Astrocyte (in vitro differentiated cells and primary cell): Measurements from ENCODE around the gene ZSWIM4. TPM values are rescaled to one million over a fixed set of nuclear protein-coding genes. Genes with fewer than 3 reads are reported as not detected.

Experiments used
- DNase-seq: peaks from one replicate; pipeline ENCODE4 v3.0.0-alpha.2; 2010; ENCODE audit warnings: low read depth
- FAIRE-seq: peaks from 2 replicates; lab custom pipeline; 2011; peaks lifted over from hg19 to GRCh38; lab: Jason Lieb, UNC
- H2AFZ ChIP-seq: 2 replicates; pipeline ENCODE4 v1.6.0; 2012; ENCODE audit warnings: low read depth, low read length, inconsistent platforms
- H3K27ac ChIP-seq: 2 replicates; pipeline ENCODE4 v1.5.1; 2011; ENCODE audit warnings: low read depth, low read length, inconsistent platforms
- H3K27me3 ChIP-seq: 2 replicates; pipeline ENCODE4 v1.6.0; 2011; ENCODE audit warnings: low read length, inconsistent platforms; ENCODE audit not compliant: insufficient read depth
- H3K36me3 ChIP-seq: 2 replicates; pipeline ENCODE4 v1.5.1; 2011; ENCODE audit warnings: low read length, inconsistent platforms; ENCODE audit not compliant: insufficient read depth
- H3K4me1 ChIP-seq: 2 replicates; pipeline ENCODE4 v1.5.1; 2011; ENCODE audit warnings: low read length, inconsistent platforms; ENCODE audit not compliant: insufficient read depth
- H3K4me2 ChIP-seq: 2 replicates; pipeline ENCODE4 v1.6.0; 2012; ENCODE audit warnings: low read length, inconsistent platforms
- H3K4me3 ChIP-seq: 2 replicates; pipeline ENCODE4 v1.5.1; 2011; ENCODE audit warnings: low read depth, mild to moderate bottlenecking, low read length, inconsistent platforms; ENCODE audit not compliant: insufficient read depth
- H3K79me2 ChIP-seq: 2 replicates; pipeline ENCODE4 v1.6.0; 2012; ENCODE audit warnings: mild to moderate bottlenecking, low read length, inconsistent platforms; ENCODE audit not compliant: insufficient read depth
- H3K9ac ChIP-seq: 2 replicates; pipeline ENCODE4 v1.6.0; 2012; ENCODE audit warnings: mild to moderate bottlenecking, low read length, inconsistent platforms
- H3K9me3 ChIP-seq: 2 replicates; pipeline ENCODE4 v1.5.1; 2012; ENCODE audit warnings: low read depth, mild to moderate bottlenecking, low read length, inconsistent platforms; ENCODE audit not compliant: insufficient read depth
- H4K20me1 ChIP-seq: 2 replicates; pipeline ENCODE4 v1.6.0; 2012; ENCODE audit warnings: low read length, inconsistent platforms; ENCODE audit not compliant: insufficient read depth
- H3K27ac Mint-ChIP-seq: one replicate; pipeline ENCODE4 v1.8.0; 2021; ENCODE audit warnings: mild to moderate bottlenecking, mixed read lengths; ENCODE audit not compliant: unreplicated experiment
- H3K27me3 Mint-ChIP-seq: one replicate; pipeline ENCODE4 v1.8.0; 2021; ENCODE audit warnings: low read depth, mixed read lengths; ENCODE audit not compliant: unreplicated experiment
- H3K36me3 Mint-ChIP-seq: one replicate; pipeline ENCODE4 v1.8.0; 2021; ENCODE audit warnings: low read depth, mixed read lengths; ENCODE audit not compliant: unreplicated experiment
- H3K4me1 Mint-ChIP-seq: one replicate; pipeline ENCODE4 v1.8.0; 2021; ENCODE audit warnings: low read depth, mixed read lengths; ENCODE audit not compliant: unreplicated experiment
- H3K4me3 Mint-ChIP-seq: one replicate; pipeline ENCODE4 v1.8.0; 2021; ENCODE audit warnings: mild to moderate bottlenecking, moderate library complexity, mixed read lengths; ENCODE audit not compliant: unreplicated experiment
- H3K9me3 Mint-ChIP-seq: one replicate; pipeline ENCODE4 v1.8.0; 2021; ENCODE audit warnings: mild to moderate bottlenecking, mixed read lengths; ENCODE audit not compliant: unreplicated experiment
- CTCF ChIP-seq: IDR thresholded peaks from 2 replicates; pipeline ENCODE4 v1.5.1; 2011; ENCODE audit warnings: low read depth, mild to moderate bottlenecking, inconsistent platforms, low read length, moderate library complexity; ENCODE audit not compliant: insufficient read depth
- EZH2 ChIP-seq: IDR thresholded peaks from 2 replicates; pipeline ENCODE4 v1.6.1; 2012; ENCODE audit warnings: mild to moderate bottlenecking, low read length, inconsistent platforms; ENCODE audit not compliant: insufficient read depth
- total RNA-seq: library from RNA; stranded (reverse); gene quantifications from 2 replicates; pipeline ENCODE4 v1.2.1, GENCODE V29; 2021

Gene ZSWIM4
- total RNA-seq, 1 donor from 2014 or later: 10.6 TPM

- Histone ChIP-seq H3K4me1 (no peaks in the 10 kb centered on the region), H2AFZ (no peak overlapping the region), H3K4me2 (no peak overlapping the region), H3K27me3 (no peaks in the 10 kb centered on the region), H3K9me3 (peaks cover 2% of the 10 kb centered on the region), H4K20me1 (peaks cover 9% of the 10 kb centered on the region), H3K27ac (no peak overlapping the region), H3K79me2 (no peaks in the 10 kb centered on the region), H3K9ac (no peak overlapping the region), H3K4me3 (no peak overlapping the region), H3K36me3 (peaks cover 4% of the 10 kb centered on the region)
- FAIRE-seq (no peak), DNase-seq (no peak)
- Mint-ChIP-seq H3K4me1 (no peaks in the 10 kb centered on the region), H3K27ac (no peak overlapping the region), H3K27me3 (no peaks in the 10 kb centered on the region), H3K9me3 (peaks cover 1% of the 10 kb centered on the region), H3K36me3 (peaks cover 5% of the 10 kb centered on the region), H3K4me3 (no peak overlapping the region)
- TF ChIP-seq CTCF (no peak), EZH2 (no peak)
These were observed 22.6 kb downstream of the ZSWIM4 start for GRCh38 chr19:13817615-13818371.

GRCh38 chr19:13819238-13819637 lies 24.0 kb downstream of the ZSWIM4 start:
- Mint-ChIP-seq H3K9me3 (no peaks in the 10 kb centered on the region), H3K27ac (no peak overlapping the region), H3K36me3 (peaks cover 12% of the 10 kb centered on the region), H3K27me3 (no peaks in the 10 kb centered on the region), H3K4me3 (no peak overlapping the region), H3K4me1 (no peaks in the 10 kb centered on the region)
- Histone ChIP-seq H3K4me1 (no peaks in the 10 kb centered on the region), H3K9me3 (no peaks in the 10 kb centered on the region), H3K36me3 (peaks cover 10% of the 10 kb centered on the region), H3K9ac (no peak overlapping the region), H3K27ac (no peak overlapping the region), H3K4me3 (no peak overlapping the region), H4K20me1 (peaks cover 21% of the 10 kb centered on the region), H3K27me3 (no peaks in the 10 kb centered on the region), H3K4me2 (no peak overlapping the region), H3K79me2 (no peaks in the 10 kb centered on the region), H2AFZ (no peak overlapping the region)
- FAIRE-seq (no peak), DNase-seq (no peak)
- TF ChIP-seq EZH2 (no peak), CTCF (no peak)

- Mint-ChIP-seq H3K4me3 (no peak overlapping the region), H3K9me3 (peaks cover 4% of the 10 kb centered on the region), H3K4me1 (no peaks in the 10 kb centered on the region), H3K36me3 (peaks cover 18% of the 10 kb centered on the region), H3K27ac (no peak overlapping the region), H3K27me3 (no peaks in the 10 kb centered on the region)
- Histone ChIP-seq H3K27me3 (no peaks in the 10 kb centered on the region), H4K20me1 (peaks cover 29% of the 10 kb centered on the region), H2AFZ (no peak overlapping the region), H3K4me3 (no peak overlapping the region), H3K4me2 (no peak overlapping the region), H3K36me3 (peaks cover 12% of the 10 kb centered on the region), H3K27ac (no peak overlapping the region), H3K4me1 (no peaks in the 10 kb centered on the region), H3K9me3 (no peaks in the 10 kb centered on the region), H3K9ac (no peak overlapping the region), H3K79me2 (no peaks in the 10 kb centered on the region)
- no peak for TF ChIP-seq EZH2
- TF ChIP-seq CTCF: no peak
- DNase-seq (no peak), FAIRE-seq (no peak)
These were observed 26.0 kb downstream of the ZSWIM4 start for GRCh38 chr19:13821292-13821691.
